ENCODE results near the gene TCEA2. TPM values are rescaled to one million over a fixed set of nuclear protein-coding genes. Genes with fewer than 3 reads are reported as not detected.

The TCEA2 gene
- total and polyA plus RNA-seq, 9 of the 15 experiments (the other 6 are each of a cell fraction or from before 2014, with no cell fraction given) = 1.4 to 28.7 (median 5.4) TPM

DNA sequence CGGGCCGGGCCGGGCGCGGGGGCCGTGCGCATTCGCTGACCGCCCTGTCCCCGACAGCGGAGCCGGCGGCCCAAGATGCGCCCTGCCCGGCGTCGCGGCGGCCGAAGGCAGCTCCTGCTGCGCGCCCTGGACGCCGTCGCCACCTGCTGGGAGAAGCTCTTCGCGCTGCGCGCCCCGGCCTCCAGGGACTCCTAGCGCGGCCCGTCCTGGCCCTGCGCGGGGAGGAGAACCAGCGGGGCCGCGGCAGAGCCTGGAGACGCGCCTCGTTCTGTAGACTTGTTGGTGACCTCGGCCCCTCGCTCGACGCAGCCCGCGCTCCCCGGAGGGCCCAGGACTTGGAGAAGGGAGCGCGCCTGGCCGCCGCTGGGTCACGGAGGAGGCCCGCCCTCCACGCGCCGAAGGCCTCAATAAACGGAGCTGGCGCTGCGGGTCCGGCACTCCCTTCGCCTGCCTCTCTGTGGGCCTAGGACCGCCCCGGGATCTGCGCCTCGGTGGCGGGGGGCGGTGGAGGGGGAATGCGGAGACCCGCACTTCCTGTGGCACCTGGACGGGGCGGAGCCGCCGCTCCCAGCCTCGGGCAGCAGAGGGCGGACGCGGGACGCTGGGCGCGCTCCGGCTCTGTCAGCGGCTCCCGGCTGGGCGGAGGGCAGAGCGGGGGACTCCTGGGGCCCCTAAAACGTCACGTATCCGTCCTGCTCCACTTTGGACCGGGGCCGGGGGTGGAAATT lies 24.3 kb upstream of the TCEA2 start (continued):
- TF ChIP-seq ZNF592 (IDR thresholded peaks at IDR 0.05) (peak; percentile 55), KHSRP (IDR thresholded peaks at IDR 0.05) (no peak), GTF2E2 (tag; IDR thresholded peaks at IDR 0.05) (peak; percentile 51; the same call in 1 of the 2 replicates), FIP1L1 (IDR thresholded peaks at IDR 0.05; ENCODE audit: low read depth, low read length, poor library complexity, severe bottlenecking) (peak; percentile 93), YY1 (IDR thresholded peaks at IDR 0.05; ENCODE audit: borderline replicate concordance in 1 of 3, control insufficient read depth in 1 of 3, extremely low read depth in 1 of 3, insufficient read depth in 3 of 3, insufficient read length in 1 of 3, insufficient replicate concordance in 2 of 3, low read depth in 1 of 3, low read length in 2 of 3) (peak in 2 of 3 experiments; percentile 30 to 46), MIER1 (IDR thresholded peaks at IDR 0.05; ENCODE audit: low read depth) (no peak), CXXC5 (CRISPR knock-in tag; IDR thresholded peaks at IDR 0.05) (peak; percentile 77), GATAD2B (IDR thresholded peaks at IDR 0.05; ENCODE audit: borderline replicate concordance) (peak; percentile 78), NCOA4 (IDR thresholded peaks at IDR 0.05; ENCODE audit: partially characterized antibody) (no peak), ARID1B (IDR thresholded peaks at IDR 0.05) (peak; percentile 24; the same call in 1 of the 2 replicates), ZNF584 (CRISPR knock-in tag; IDR thresholded peaks at IDR 0.05; ENCODE audit: low read depth) (no peak), MEF2A (IDR thresholded peaks at IDR 0.05; ENCODE audit: control insufficient read depth, low read depth, low read length) (no peak), KLF16 (IDR thresholded peaks at IDR 0.05) (peak; percentile 3; the same call in 1 of the 2 replicates), TEAD1 (CRISPR knock-in tag; IDR thresholded peaks at IDR 0.05) (peak in 1 of 2 experiments; percentile 88; a peak in 2 of 4 replicates), PHF20 (IDR thresholded peaks at IDR 0.05; ENCODE audit: partially characterized antibody) (peak; percentile 58), ETS1 (conservative IDR thresholded peaks at IDR 0.05; ENCODE audit: control insufficient read depth, low read depth, low read length) (no peak), NR2C2 (CRISPR knock-in tag; IDR thresholded peaks at IDR 0.05) (no peak), NR2C2 (tag; IDR thresholded peaks at IDR 0.05) (peak; percentile 51; the same call in 1 of the 2 replicates), E2F3 (CRISPR knock-in tag; IDR thresholded peaks at IDR 0.05) (0 out of 2 replicates have a peak, but pooled peaks have one; percentile 59)
- TF ChIP-seq, protein P1, sequence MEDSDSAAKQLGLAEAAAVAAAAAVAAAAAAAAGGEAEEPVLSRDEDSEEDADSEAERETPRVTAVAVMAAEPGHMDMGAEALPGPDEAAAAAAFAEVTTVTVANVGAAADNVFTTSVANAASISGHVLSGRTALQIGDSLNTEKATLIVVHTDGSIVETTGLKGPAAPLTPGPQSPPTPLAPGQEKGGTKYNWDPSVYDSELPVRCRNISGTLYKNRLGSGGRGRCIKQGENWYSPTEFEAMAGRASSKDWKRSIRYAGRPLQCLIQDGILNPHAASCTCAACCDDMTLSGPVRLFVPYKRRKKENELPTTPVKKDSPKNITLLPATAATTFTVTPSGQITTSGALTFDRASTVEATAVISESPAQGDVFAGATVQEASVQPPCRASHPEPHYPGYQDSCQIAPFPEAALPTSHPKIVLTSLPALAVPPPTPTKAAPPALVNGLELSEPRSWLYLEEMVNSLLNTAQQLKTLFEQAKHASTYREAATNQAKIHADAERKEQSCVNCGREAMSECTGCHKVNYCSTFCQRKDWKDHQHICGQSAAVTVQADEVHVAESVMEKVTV (CRISPR knock-in tag; IDR thresholded peaks at IDR 0.05) = peak; percentile 47; the same call in 1 of the 2 replicates
